H1 (cell line): ENCODE measurements around the gene IRAK4. TPM values are rescaled to one million over a fixed set of nuclear protein-coding genes. Genes with fewer than 3 reads are reported as not detected.

Experiments
- CTCF ChIA-PET: fragments of 300-600 bp; sonication (Branson Sonifier 250); formaldehyde crosslinking; loops from one replicate; lab custom pipeline; 2021; ENCODE audit not compliant: partially characterized antibody; lab: Charles Lee
- POLR2A ChIA-PET: fragments of 300-600 bp; sonication (Branson Sonifier 250); formaldehyde crosslinking; loops from one replicate; lab custom pipeline; 2021; ENCODE audit warnings: inconsistent platforms; ENCODE audit not compliant: partially characterized antibody; lab: Charles Lee
- DNase-seq, 2 experiments: peaks; one replicate each; pipeline versions ENCODE4 v3.0.0 to v3.0.0-alpha.2; 2010 to 2022; ENCODE audit warnings: low spot score in 2 of 2, low read depth in 1 of 2, mixed read lengths in 1 of 2
- FAIRE-seq: peaks from 2 replicates; lab custom pipeline; 2011; peaks lifted over from hg19 to GRCh38; lab: Jason Lieb, UNC
- H2AFZ ChIP-seq: 2 replicates; pipeline ENCODE4 v1.8.1; 2012; ENCODE audit warnings: low read length, inconsistent platforms
- H2AK5ac ChIP-seq: 2 replicates; pipeline ENCODE4 v1.6.1; 2013; ENCODE audit warnings: low read depth, low read length
- H2BK120ac ChIP-seq: replicated peaks from 2 replicates; pipeline ENCODE3; 2013; ENCODE audit warnings: low read depth, low read length, inconsistent platforms
- H2BK12ac ChIP-seq: 2 replicates; pipeline ENCODE4 v1.6.1; 2013; ENCODE audit warnings: low read depth, low read length
- H2BK15ac ChIP-seq: 2 replicates; pipeline ENCODE4 v1.6.1; 2013; ENCODE audit warnings: low read length
- H2BK20ac ChIP-seq: 2 replicates; pipeline ENCODE4 v1.6.1; 2013; ENCODE audit warnings: low read length
- H2BK5ac ChIP-seq: 2 replicates; pipeline ENCODE4 v1.6.1; 2013; ENCODE audit warnings: low read depth, low read length
- H3K14ac ChIP-seq: 2 replicates; pipeline ENCODE4 v1.6.1; 2013; ENCODE audit warnings: inconsistent platforms; ENCODE audit not compliant: insufficient read length
- H3K18ac ChIP-seq: 2 replicates; pipeline ENCODE4 v1.6.1; 2013; ENCODE audit warnings: low read length; ENCODE audit errors: extremely low read depth
- H3K23ac ChIP-seq: 2 replicates; pipeline ENCODE4 v1.6.1; 2013; ENCODE audit warnings: inconsistent platforms; ENCODE audit not compliant: insufficient read length
- H3K23me2 ChIP-seq: 2 replicates; pipeline ENCODE4 v1.6.1; 2013; ENCODE audit warnings: low read depth, low read length
- H3K27ac ChIP-seq: 2 replicates; pipeline ENCODE4 v1.6.1; 2011; ENCODE audit warnings: low read depth, low read length, inconsistent platforms
- H3K27me3 ChIP-seq, 4 experiments: replicated peaks in 1 of 4; 1 replicate in 1 of 4; 2 replicates in 3 of 4; pipeline versions ENCODE4 v1.6.1 to v1.8.1; 2011 to 2013; ENCODE audit warnings: low read length in 3 of 4, mild to moderate bottlenecking in 3 of 4, inconsistent platforms in 2 of 4, mixed read lengths in 2 of 4, moderate library complexity in 1 of 4; ENCODE audit not compliant: control insufficient read depth in 3 of 4, insufficient read depth in 3 of 4; ENCODE audit errors: extremely low read depth in 1 of 4
- H3K36me3 ChIP-seq, 4 experiments: 2 replicates each; pipeline versions ENCODE4 v1.6.1 to v1.8.1; 2011 to 2013; ENCODE audit warnings: mild to moderate bottlenecking in 4 of 4, low read length in 3 of 4, moderate library complexity in 2 of 4, control low read depth in 1 of 4, inconsistent platforms in 1 of 4; ENCODE audit not compliant: insufficient read depth in 4 of 4, control insufficient read depth in 2 of 4
- H3K4ac ChIP-seq: replicated peaks from 2 replicates; pipeline ENCODE3; 2013; ENCODE audit warnings: low read length, low read depth, mixed read lengths, inconsistent platforms; ENCODE audit not compliant: insufficient read length
- H3K4me1 ChIP-seq, 4 experiments: replicated peaks in 1 of 4; 1 replicate in 1 of 4; 2 replicates in 3 of 4; pipeline versions ENCODE4 v1.6.1 to v1.8.1; 2011 to 2013; ENCODE audit warnings: low read length in 3 of 4, inconsistent platforms in 2 of 4, mixed read lengths in 1 of 4; ENCODE audit not compliant: insufficient read depth in 4 of 4, control insufficient read depth in 3 of 4
- H3K4me2 ChIP-seq, 2 experiments: 2 replicates each; pipeline versions ENCODE4 v1.6.1 to v1.8.1; 2011 to 2013; ENCODE audit warnings: low read depth in 2 of 2, low read length in 2 of 2, control low read depth in 1 of 2, inconsistent platforms in 1 of 2, mild to moderate bottlenecking in 1 of 2; ENCODE audit not compliant: insufficient read depth in 1 of 2
- H3K4me3 ChIP-seq, 4 experiments: fragments of 200-600, 300-600 bp in 1 of 4; sonication (generic), shearing (Covaris generic), sonication (Bioruptor Twin) in 1 of 4; 2 replicates each; pipeline versions ENCODE4 v1.5.1 to v1.8.1; 2011 to 2016; ENCODE audit warnings: low read length in 4 of 4, low read depth in 3 of 4, control low read depth in 2 of 4, inconsistent platforms in 2 of 4, mild to moderate bottlenecking in 2 of 4, mixed read lengths in 1 of 4, moderate library complexity in 1 of 4; ENCODE audit not compliant: insufficient read depth in 2 of 4; ENCODE audit errors: extremely low read depth in 1 of 4
- H3K56ac ChIP-seq: replicated peaks from 2 replicates; pipeline ENCODE3; 2013; ENCODE audit warnings: low read depth, mild to moderate bottlenecking, mixed read lengths, low read length, inconsistent platforms; ENCODE audit not compliant: insufficient read length
- H3K79me1 ChIP-seq: 2 replicates; pipeline ENCODE4 v1.6.1; 2013; ENCODE audit warnings: low read depth, low read length, control low read depth
- H3K79me2 ChIP-seq, 2 experiments: 2 replicates each; pipeline versions ENCODE4 v1.6.1 to v1.8.1; 2012 to 2013; ENCODE audit warnings: low read length in 2 of 2, mild to moderate bottlenecking in 2 of 2, inconsistent platforms in 1 of 2; ENCODE audit not compliant: insufficient read depth in 2 of 2, control insufficient read depth in 1 of 2
- H3K9ac ChIP-seq, 4 experiments: replicated peaks in 1 of 4; 1 replicate in 1 of 4; 2 replicates in 3 of 4; pipeline versions ENCODE4 v1.6.1 to v1.8.1; 2011 to 2013; ENCODE audit warnings: low read depth in 3 of 4, low read length in 3 of 4, control low read depth in 2 of 4, mild to moderate bottlenecking in 2 of 4, moderate library complexity in 2 of 4, inconsistent platforms in 1 of 4; ENCODE audit errors: extremely low read depth in 1 of 4
- H3K9me3 ChIP-seq, 2 experiments: 2 replicates each; pipeline versions ENCODE4 v1.6.1 to v1.8.1; 2012 to 2013; ENCODE audit warnings: mild to moderate bottlenecking in 2 of 2, moderate library complexity in 2 of 2, control low read depth in 1 of 2, inconsistent platforms in 1 of 2, low read depth in 1 of 2, low read length in 1 of 2, mixed read lengths in 1 of 2; ENCODE audit not compliant: insufficient read depth in 2 of 2
- H4K20me1 ChIP-seq, 2 experiments: replicated peaks in 1 of 2; 2 replicates each; pipeline versions ENCODE3 to v1.8.1; 2011 to 2013; ENCODE audit warnings: inconsistent platforms in 2 of 2, low read length in 2 of 2, mild to moderate bottlenecking in 1 of 2; ENCODE audit not compliant: insufficient read depth in 2 of 2, control insufficient read depth in 1 of 2
- H4K5ac ChIP-seq: 2 replicates; pipeline ENCODE4 v1.6.1; 2013; ENCODE audit warnings: low read length, low read depth, mixed read lengths, inconsistent platforms; ENCODE audit not compliant: insufficient read length
- H4K8ac ChIP-seq: 2 replicates; pipeline ENCODE4 v1.8.0; 2013; ENCODE audit warnings: mild to moderate bottlenecking, moderate library complexity, low read length, inconsistent platforms; ENCODE audit not compliant: insufficient read depth; ENCODE audit errors: extremely low read depth
- H4K91ac ChIP-seq: replicated peaks from 2 replicates; pipeline ENCODE3; 2013; ENCODE audit warnings: low read length, mixed read lengths, inconsistent platforms; ENCODE audit not compliant: insufficient read length
- JUN ChIP-seq: IDR thresholded peaks from 2 replicates; pipeline ENCODE4 v1.6.1; 2011; ENCODE audit warnings: low read depth, mild to moderate bottlenecking, improper control_type of control experiment, low read length
- POU5F1 ChIP-seq: IDR thresholded peaks from 2 replicates; pipeline ENCODE4 v1.6.1; 2011; ENCODE audit warnings: low read depth, mild to moderate bottlenecking, low read length, moderate library complexity
- SUZ12 ChIP-seq: fragments of 200-600 bp; sonication (generic); IDR thresholded peaks from 2 replicates; pipeline ENCODE4 v1.6.1; 2012; ENCODE audit warnings: mild to moderate bottlenecking, inconsistent platforms, low read length, moderate library complexity, mixed read lengths
- TAF7 ChIP-seq: optimal IDR thresholded peaks from 2 replicates; pipeline ENCODE3; 2011; ENCODE audit warnings: low read depth, mild to moderate bottlenecking, inconsistent platforms, low read length, moderate library complexity, borderline replicate concordance
- TEAD4 ChIP-seq: IDR thresholded peaks from 2 replicates; pipeline ENCODE4 v1.6.1; 2012; ENCODE audit warnings: low read depth, low read length, inconsistent platforms, mixed read lengths
- WGBS, 2 experiments: shearing (Covaris generic) in 1 of 2; methylation state at CpG; one replicate each; pipeline versions ENCODE4 v1.1.6 to v1.1.7; 2013 to 2015; ENCODE audit warnings: low lambda C conversion rate in 2 of 2, mixed read lengths in 2 of 2, inconsistent platforms in 1 of 2, low coverage in 1 of 2, missing lambda C conversion rate in 1 of 2; ENCODE audit not compliant: insufficient replicate concordance in 2 of 2, insufficient coverage in 1 of 2, insufficient read length in 1 of 2; ENCODE audit errors: extremely low coverage in 1 of 2, missing lambda C conversion rate in 1 of 2; 5-methylcytosine and 5-hydroxymethylcytosine counted together
- polyA plus RNA-seq, 7 experiments: library from polyadenylated mRNA; depleted of rRNA in 3 of 7; stranded (reverse) in 5 of 7; unstranded in 2 of 7; fragments of >200 nt in 5 of 7; fragments of 200-250 nt in 2 of 7; gene quantifications; 1 replicate in 5 of 7; 2 replicates in 1 of 7; 4 replicates in 1 of 7; pipeline versions ENCODE4 v1.2.1 to v1.2.3, GENCODE V29; 2011 to 2013; ENCODE audit warnings: missing spikeins in 2 of 7, mixed read lengths in 2 of 7
- total RNA-seq: library from RNA; stranded (reverse); fragmentation: NEBNext Ultra II Directional; extraction: Animal tissue kit (Norgen Biotek cat#: 25700); gene quantifications from 2 replicates; pipeline ENCODE4 v1.2.1, GENCODE V29; 2021

The IRAK4 gene
- total and polyA plus RNA-seq, 2 of the 8 experiments (the other 6 are each of a cell fraction or from before 2014, with no cell fraction given), result 2.3 to 7.7 TPM

GRCh38 chr12:43776498-43776897 lies 17.7 kb downstream of the IRAK4 start:
- DNase-seq (no peak), FAIRE-seq (peak; percentile 66)
- Histone ChIP-seq H4K8ac (no peak overlapping the region), H3K23me2 (peaks cover 2% of the 10 kb centered on the region; the same call in 1 of the 2 replicates), H3K27me3 (no peaks in the 10 kb centered on the region), H3K18ac (no peak overlapping the region), H3K4me1 (no peaks in the 10 kb centered on the region), H3K36me3 (no peaks in the 10 kb centered on the region), H3K79me2 (no peaks in the 10 kb centered on the region), H2BK120ac (no peak overlapping the region), H3K14ac (no peak overlapping the region), H3K56ac (no peak overlapping the region), H3K27ac (no peak overlapping the region), H2AFZ (no peak overlapping the region), H3K4me2 (no peak overlapping the region), H2AK5ac (no peak overlapping the region), H3K79me1 (no peaks in the 10 kb centered on the region), H2BK12ac (no peak overlapping the region), H4K91ac (no peak overlapping the region), H3K23ac (no peak overlapping the region), H3K9me3 (no peaks in the 10 kb centered on the region), H3K4ac (no peak overlapping the region), H3K4me3 (no peak overlapping the region), H4K5ac (no peak overlapping the region), H3K9ac (no peak overlapping the region), H2BK20ac (no peak overlapping the region), H2BK15ac (no peak overlapping the region), H4K20me1 (no peaks in the 10 kb centered on the region), H2BK5ac (no peak overlapping the region)
- WGBS, 2 experiments, result 58% methylated on average over 3 of the region's 3 CpGs; no CpG with 5 or more reads in 1 of the 2 experiments
- CTCF ChIA-PET, result interaction anchor here (0.5 to 9.1 kb wide), 20 partner anchors 8 to 424 kb away, joined by 3 to 113 read pairs (median 5); partner anchors contain the start of genes IRAK4 and PUS7L
- POLR2A ChIA-PET, result no interaction called here
- TF ChIP-seq SUZ12 (no peak), TAF7 (no peak), JUN (no peak), TEAD4 (no peak), POU5F1 (no peak)
